Measurements from ENCODE around the gene NTN4. TPM values are rescaled to one million over a fixed set of nuclear protein-coding genes. Genes with fewer than 3 reads are reported as not detected.

Gene NTN4
- total RNA-seq, 4 donors from 2014 or later, result 6.7 to 25.9 (median 16.7) TPM

GRCh38 chr12:95615749-95616148 lies 174.8 kb downstream of the NTN4 start:
- H3K4me3 ChIP-seq, result no peak overlapping the region
- in situ Hi-C loops (cut with MboI; ENCODE audit: low pct_ligation_motif_present in 1 of 4, low pct_unique_long_range_greater_than_20kb in 1 of 4, low sequenced_read_pairs in 3 of 4), result no loop called here
- no peaks in the 10 kb centered on the region for H3K9me3 ChIP-seq
- H3K27me3 ChIP-seq, result no peaks in the 10 kb centered on the region
- no peak overlapping the region for H3K27ac ChIP-seq
- DNase-seq, result no peak
- intact Hi-C loops (cut with DNase I; ENCODE audit: low total_unique reads), result no loop called here
- H3K36me3 ChIP-seq, result no peaks in the 10 kb centered on the region
- TF ChIP-seq POLR2AphosphoS5 (IDR thresholded peaks at IDR 0.05) (no peak), EP300 (IDR thresholded peaks at IDR 0.05; ENCODE audit: low read depth) (no peak), POLR2A (IDR thresholded peaks at IDR 0.05) (no peak), CTCF (IDR thresholded peaks at IDR 0.05) (no peak)
- no peaks in the 10 kb centered on the region for H3K4me1 ChIP-seq

GRCh38 chr12:95614390-95614982 lies 176.1 kb downstream of the NTN4 start:
- DNase-seq, result no peak
- H3K9me3 ChIP-seq, result no peaks in the 10 kb centered on the region
- intact Hi-C loops (cut with DNase I; ENCODE audit: low total_unique reads), result no loop called here
- 83 to 95% methylated on average over 2 of the region's 2 CpGs for WGBS, 2 donors (ENCODE audit: low coverage in 1 of 2)
- H3K4me1 ChIP-seq, result no peaks in the 10 kb centered on the region
- no peaks in the 10 kb centered on the region for H3K27me3 ChIP-seq
- no peak overlapping the region for H3K4me3 ChIP-seq
- H3K27ac ChIP-seq, result no peak overlapping the region
- H3K36me3 ChIP-seq, result no peaks in the 10 kb centered on the region
- TF ChIP-seq EP300 (IDR thresholded peaks at IDR 0.05; ENCODE audit: low read depth) (no peak), CTCF (IDR thresholded peaks at IDR 0.05) (no peak), POLR2AphosphoS5 (IDR thresholded peaks at IDR 0.05) (no peak), POLR2A (IDR thresholded peaks at IDR 0.05) (no peak)
- in situ Hi-C loops (cut with MboI; ENCODE audit: low pct_ligation_motif_present in 1 of 4, low pct_unique_long_range_greater_than_20kb in 1 of 4, low sequenced_read_pairs in 3 of 4), result no loop called here

DNA sequence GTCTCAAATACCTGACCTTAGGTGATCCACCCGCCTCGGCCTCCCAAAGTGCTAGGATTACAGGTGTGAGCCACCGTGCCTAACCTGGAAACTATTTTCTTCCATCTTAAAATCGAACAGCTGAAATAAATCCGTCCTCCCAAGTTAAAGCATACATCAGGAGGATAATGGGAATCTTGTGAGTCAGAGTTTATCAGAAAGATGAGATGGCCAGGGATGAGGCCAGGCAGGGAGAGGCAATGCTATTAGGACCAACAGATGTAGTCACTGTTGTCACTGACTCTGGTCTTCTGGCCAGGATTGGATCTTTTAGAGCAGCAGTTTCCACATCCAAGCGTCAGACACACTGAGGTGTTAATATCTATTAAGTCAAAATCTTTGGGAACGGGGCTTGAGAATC lies 177.5 kb downstream of the NTN4 start:
- Histone ChIP-seq H3K27me3 (no peaks in the 10 kb centered on the region), H3K4me3 (no peak overlapping the region), H3K9me3 (no peaks in the 10 kb centered on the region), H3K27ac (no peak overlapping the region), H3K36me3 (no peaks in the 10 kb centered on the region), H3K4me1 (no peaks in the 10 kb centered on the region)
- in situ Hi-C loops (cut with MboI; ENCODE audit: low pct_ligation_motif_present in 1 of 4, low pct_unique_long_range_greater_than_20kb in 1 of 4, low sequenced_read_pairs in 3 of 4), result no loop called here
- DNase-seq, result no peak
- TF ChIP-seq POLR2A (IDR thresholded peaks at IDR 0.05) (no peak), EP300 (IDR thresholded peaks at IDR 0.05; ENCODE audit: low read depth) (no peak), CTCF (IDR thresholded peaks at IDR 0.05) (no peak), POLR2AphosphoS5 (IDR thresholded peaks at IDR 0.05) (no peak)
- intact Hi-C loops (cut with DNase I; ENCODE audit: low total_unique reads), result no loop called here
- 92 to 94% methylated on average over 3 to 7 of the region's 7 CpGs for WGBS, 2 donors (ENCODE audit: low coverage in 1 of 2)

GRCh38 chr12:95611676-95612309 lies 178.8 kb downstream of the NTN4 start:
- no peak overlapping the region for H3K27ac ChIP-seq
- intact Hi-C loops (cut with DNase I; ENCODE audit: low total_unique reads) (no loop called here), in situ Hi-C loops (cut with MboI; ENCODE audit: low pct_ligation_motif_present in 1 of 4, low pct_unique_long_range_greater_than_20kb in 1 of 4, low sequenced_read_pairs in 3 of 4) (no loop called here)
- 43 to 67% methylated on average over 1 to 2 of the region's 2 CpGs for WGBS, 2 donors (ENCODE audit: low coverage in 1 of 2)
- H3K36me3 ChIP-seq, result no peaks in the 10 kb centered on the region
- no peaks in the 10 kb centered on the region for H3K27me3 ChIP-seq
- peaks cover 0 to 3% (median 0%) of the 10 kb centered on the region in 4 donors for H3K4me1 ChIP-seq
- TF ChIP-seq EP300 (IDR thresholded peaks at IDR 0.05; ENCODE audit: low read depth), result no peak
- no peak for TF ChIP-seq POLR2AphosphoS5 (IDR thresholded peaks at IDR 0.05)
- TF ChIP-seq POLR2A (IDR thresholded peaks at IDR 0.05), result no peak
- no peak for TF ChIP-seq CTCF (IDR thresholded peaks at IDR 0.05)
- no peak for DNase-seq
- no peaks in the 10 kb centered on the region for H3K9me3 ChIP-seq
- H3K4me3 ChIP-seq, result no peak overlapping the region
